ENCODE results near the gene POLR3B.

DNA sequence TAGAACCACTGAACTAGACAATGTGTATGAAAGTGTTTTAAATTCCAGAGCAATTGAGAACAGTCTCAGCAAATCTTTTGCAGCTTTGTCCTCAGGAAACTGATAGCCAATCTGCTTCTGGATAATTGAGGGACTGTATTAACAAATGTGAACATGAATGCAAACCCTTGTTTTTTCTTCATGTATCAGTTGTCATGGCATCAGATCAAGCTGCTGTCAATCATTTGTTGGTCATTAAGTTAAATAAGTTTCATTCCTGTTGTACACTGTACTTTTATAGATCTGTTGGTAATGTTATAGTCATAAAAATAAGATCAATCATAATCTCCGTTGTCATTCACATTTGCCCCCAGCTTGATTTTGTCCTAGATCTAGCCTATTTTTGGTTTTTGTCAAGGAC, 159.8 kb downstream of the POLR3B start:
- TF ChIP-seq, protein P1, sequence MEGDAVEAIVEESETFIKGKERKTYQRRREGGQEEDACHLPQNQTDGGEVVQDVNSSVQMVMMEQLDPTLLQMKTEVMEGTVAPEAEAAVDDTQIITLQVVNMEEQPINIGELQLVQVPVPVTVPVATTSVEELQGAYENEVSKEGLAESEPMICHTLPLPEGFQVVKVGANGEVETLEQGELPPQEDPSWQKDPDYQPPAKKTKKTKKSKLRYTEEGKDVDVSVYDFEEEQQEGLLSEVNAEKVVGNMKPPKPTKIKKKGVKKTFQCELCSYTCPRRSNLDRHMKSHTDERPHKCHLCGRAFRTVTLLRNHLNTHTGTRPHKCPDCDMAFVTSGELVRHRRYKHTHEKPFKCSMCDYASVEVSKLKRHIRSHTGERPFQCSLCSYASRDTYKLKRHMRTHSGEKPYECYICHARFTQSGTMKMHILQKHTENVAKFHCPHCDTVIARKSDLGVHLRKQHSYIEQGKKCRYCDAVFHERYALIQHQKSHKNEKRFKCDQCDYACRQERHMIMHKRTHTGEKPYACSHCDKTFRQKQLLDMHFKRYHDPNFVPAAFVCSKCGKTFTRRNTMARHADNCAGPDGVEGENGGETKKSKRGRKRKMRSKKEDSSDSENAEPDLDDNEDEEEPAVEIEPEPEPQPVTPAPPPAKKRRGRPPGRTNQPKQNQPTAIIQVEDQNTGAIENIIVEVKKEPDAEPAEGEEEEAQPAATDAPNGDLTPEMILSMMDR (IDR thresholded peaks at IDR 0.05) = no peak
- TF ChIP-seq POLR2A (IDR thresholded peaks at IDR 0.05) (no peak), EP300 (IDR thresholded peaks at IDR 0.05) (no peak)
